Measurements from ENCODE around the gene AP4S1.
"Not testable (repeated sequence)": the region's sequence is repeated elsewhere in the genome, so short reads cannot be mapped to it uniquely, and the experiment has no call there.

AP4S1 gene

DNA sequence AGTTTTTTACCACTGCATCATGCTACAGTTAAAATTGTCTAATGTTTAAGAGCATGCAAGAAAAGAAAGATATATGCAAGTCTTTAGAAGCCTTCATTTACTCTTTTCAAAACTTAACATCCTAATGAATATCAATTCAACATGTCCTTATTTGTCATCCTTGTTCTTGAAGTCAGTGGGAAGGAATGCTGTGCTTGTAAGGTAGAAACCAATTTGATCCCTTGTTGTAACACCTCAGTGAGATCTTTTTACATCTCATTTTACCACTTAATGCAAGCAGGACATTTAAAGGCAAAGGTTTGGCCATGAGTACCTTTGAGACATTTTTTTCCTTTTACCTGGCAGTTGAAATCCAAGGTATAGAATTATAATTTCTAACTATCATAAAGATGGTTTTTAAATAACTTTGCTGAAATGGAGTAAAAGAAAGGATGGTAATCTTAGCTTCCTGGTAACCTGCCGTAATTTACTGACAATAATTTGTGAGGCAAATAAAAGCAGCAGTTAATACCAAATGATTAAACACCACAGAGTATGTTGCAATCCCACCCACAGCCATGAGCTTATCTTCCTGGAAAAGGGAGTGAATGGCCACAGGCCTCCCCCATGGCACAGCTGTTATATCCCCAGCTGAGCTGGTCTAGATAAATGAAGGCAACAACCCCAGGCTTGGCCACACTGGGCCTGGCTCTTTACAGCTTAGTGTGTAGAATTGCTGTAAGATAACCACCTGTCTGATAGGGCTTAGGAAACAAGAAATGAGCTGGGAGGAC, 33.9 kb downstream of the AP4S1 start:
- in situ Hi-C loops (cut with HindIII; ENCODE audit: low pct_unique_long_range_greater_than_20kb, low sequenced_read_pairs) = no loop called here
- TF ChIP-seq JUND (IDR thresholded peaks at IDR 0.05; ENCODE audit: low read depth) = no peak
- DNase-seq (ENCODE audit: low read depth in 1 of 2, low spot score in 1 of 2) = no peak

GRCh38 chr14:31060253-31060875, 34.9 kb downstream of the AP4S1 start:
- peak in 1 of 2 experiments; percentile 67 for DNase-seq (ENCODE audit: low read depth in 1 of 2, low spot score in 1 of 2)
- TF ChIP-seq JUND (IDR thresholded peaks at IDR 0.05; ENCODE audit: low read depth) = no peak
- in situ Hi-C loops (cut with HindIII; ENCODE audit: low pct_unique_long_range_greater_than_20kb, low sequenced_read_pairs) = no loop called here

DNA sequence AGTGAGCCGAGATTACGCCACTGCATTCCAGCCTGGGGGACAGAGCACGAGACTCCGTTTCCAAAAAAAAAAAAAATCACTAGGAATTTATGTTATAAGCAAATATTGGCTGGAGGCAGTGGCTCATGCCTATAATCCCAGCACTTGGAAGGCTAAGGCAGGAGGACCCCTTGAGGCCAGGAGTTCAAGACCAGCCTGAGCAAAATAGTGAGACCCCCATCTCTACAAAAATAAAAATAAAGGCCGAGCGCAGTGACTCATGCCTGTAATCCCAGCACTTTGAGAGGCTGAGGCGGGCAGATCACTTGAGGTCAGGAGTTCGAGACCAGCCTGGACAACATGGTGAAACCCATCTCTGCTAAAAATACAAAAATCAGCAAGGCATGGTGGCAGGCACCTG, 37.5 kb downstream of the AP4S1 start:
- DNase-seq (ENCODE audit: low read depth in 1 of 2, low spot score in 1 of 2); in situ Hi-C loops (cut with HindIII; ENCODE audit: low pct_unique_long_range_greater_than_20kb, low sequenced_read_pairs): not testable (repeated sequence)

DNA sequence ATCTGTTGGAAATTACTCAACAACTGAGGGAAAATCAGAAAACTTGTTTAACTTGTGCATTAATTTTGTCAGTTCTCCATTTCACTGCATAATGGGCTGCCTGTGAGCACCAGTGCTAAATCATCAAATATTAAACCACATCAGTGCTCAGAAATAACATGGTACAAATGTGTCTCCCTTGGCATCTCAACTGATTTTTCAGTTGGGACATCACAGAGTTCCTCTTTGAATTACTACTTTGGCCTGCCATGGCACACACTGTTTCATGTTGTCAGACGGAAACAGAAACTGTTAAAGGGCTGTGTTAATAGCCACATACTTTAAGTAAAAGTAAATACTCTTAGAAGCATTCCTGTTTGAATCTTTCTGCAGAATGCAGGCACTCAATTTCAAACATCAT, 42.8 kb downstream of the AP4S1 start:
- in situ Hi-C loops (cut with HindIII; ENCODE audit: low pct_unique_long_range_greater_than_20kb, low sequenced_read_pairs) = no loop called here
- DNase-seq (ENCODE audit: low read depth in 1 of 2, low spot score in 1 of 2) = no peak
- no peak for TF ChIP-seq JUND (IDR thresholded peaks at IDR 0.05; ENCODE audit: low read depth)

DNA sequence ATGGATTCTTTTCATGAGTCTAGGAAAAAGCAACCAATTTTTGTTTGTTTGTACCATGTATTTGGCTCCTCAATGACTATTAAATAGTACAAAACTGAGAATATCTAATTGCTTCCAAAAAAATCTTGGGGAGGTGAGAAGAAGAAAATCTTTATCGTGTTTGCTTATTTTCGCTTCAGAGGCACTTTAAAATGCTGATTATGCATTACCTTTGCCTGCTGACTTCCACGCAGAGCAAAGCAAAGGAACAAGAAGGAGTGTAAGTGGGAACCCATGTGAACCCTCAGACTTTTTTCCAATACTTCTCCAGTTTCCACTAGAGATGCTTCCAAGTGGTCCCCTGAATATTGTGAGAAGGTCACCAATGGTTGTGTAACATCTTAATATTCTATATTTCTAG, 43.9 kb downstream of the AP4S1 start:
- no peak for DNase-seq (ENCODE audit: low read depth in 1 of 2, low spot score in 1 of 2)
- in situ Hi-C loops (cut with HindIII; ENCODE audit: low pct_unique_long_range_greater_than_20kb, low sequenced_read_pairs) = no loop called here

DNA sequence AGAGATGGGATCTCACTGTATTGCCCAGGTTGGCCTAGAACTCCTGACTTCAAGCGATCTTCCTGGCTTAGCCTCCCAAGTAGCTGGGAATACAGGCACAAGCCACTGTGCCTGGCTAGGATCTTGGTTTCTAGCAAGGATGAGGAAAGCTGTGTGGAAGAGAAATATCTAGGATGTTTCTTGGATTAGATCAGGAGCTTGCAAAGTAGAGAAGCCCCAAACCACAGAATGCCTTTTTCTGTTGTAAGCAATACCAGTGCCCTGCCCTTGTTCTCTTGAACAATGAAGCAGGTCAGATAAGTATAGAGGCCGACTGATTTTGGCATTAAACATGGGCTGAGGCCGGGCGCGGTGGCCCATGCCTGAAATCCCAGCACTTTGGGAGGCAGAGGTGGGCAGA, 45.0 kb downstream of the AP4S1 start:
- no peak for DNase-seq (ENCODE audit: low read depth in 1 of 2, low spot score in 1 of 2)
- TF ChIP-seq JUND (IDR thresholded peaks at IDR 0.05; ENCODE audit: low read depth) = no peak
- in situ Hi-C loops (cut with HindIII; ENCODE audit: low pct_unique_long_range_greater_than_20kb, low sequenced_read_pairs) = no loop called here

More for the DNA sequence above, 43.9 kb downstream of the AP4S1 start:
- no peak for TF ChIP-seq JUND (IDR thresholded peaks at IDR 0.05; ENCODE audit: low read depth)

DNA sequence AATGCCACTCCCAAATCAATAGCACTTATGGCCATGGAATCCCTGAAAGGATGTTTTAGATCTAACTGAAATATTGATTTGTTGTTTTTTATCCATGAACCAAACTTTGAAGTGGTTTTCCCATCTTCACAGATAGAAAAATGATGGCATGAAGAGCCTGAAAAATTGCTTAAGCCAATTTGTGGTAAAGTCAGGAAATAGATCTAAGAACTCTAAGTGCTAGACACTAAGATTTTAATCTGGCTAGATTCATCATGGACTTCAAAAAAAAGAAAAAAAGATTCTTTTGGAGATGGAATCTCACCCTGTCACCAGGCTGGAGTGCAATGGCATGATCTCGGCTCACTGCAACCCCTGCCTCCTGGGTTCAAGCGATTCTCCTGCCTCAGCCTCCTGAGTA, 45.7 kb downstream of the AP4S1 start:
- TF ChIP-seq JUND (IDR thresholded peaks at IDR 0.05; ENCODE audit: low read depth) = no peak
- in situ Hi-C loops (cut with HindIII; ENCODE audit: low pct_unique_long_range_greater_than_20kb, low sequenced_read_pairs) = no loop called here
- no peak for DNase-seq (ENCODE audit: low read depth in 1 of 2, low spot score in 1 of 2)

DNA sequence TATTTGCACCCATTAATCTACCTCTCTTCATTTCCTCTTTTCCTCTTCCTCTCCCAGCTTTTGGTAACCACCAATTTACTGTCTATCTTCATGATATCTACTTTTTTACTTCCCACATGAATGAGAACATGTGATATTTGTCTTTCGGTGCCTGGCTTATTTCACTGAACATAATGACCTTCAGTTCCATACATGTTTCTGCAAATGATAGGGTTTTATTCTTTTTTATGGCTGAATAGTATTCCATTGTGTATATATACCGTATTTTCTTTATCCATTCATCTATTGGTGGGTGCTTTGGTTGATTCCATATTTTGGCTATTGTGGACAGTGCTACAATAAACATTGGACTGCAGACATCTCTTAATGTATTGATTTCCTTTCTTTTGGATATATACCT, 49.7 kb downstream of the AP4S1 start:
- TF ChIP-seq JUND (IDR thresholded peaks at IDR 0.05; ENCODE audit: low read depth) = no peak
- no peak for DNase-seq (ENCODE audit: low read depth in 1 of 2, low spot score in 1 of 2)
- in situ Hi-C loops (cut with HindIII; ENCODE audit: low pct_unique_long_range_greater_than_20kb, low sequenced_read_pairs) = no loop called here

DNA sequence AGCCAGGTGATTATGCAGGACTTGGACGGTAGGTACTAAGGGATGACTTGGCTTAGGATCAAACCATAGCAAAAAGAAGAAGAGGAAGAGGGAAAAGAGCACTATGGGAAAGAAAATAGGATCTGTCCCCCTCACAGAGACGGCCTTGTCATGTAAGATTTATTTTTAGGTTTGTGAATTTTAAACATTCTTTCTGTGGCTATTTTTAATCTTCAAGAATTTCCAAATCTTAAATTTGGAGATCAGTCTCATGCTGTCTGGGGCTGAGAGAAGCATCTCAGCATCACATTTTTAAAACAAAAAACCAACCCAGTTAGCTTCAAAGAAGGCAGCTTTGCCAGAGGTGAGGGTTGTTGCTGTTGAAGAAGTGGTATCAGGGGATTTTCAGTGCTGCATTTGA, 53.3 kb downstream of the AP4S1 start:
- in situ Hi-C loops (cut with HindIII; ENCODE audit: low pct_unique_long_range_greater_than_20kb, low sequenced_read_pairs) = no loop called here
- no peak for TF ChIP-seq JUND (IDR thresholded peaks at IDR 0.05; ENCODE audit: low read depth)
- no peak for DNase-seq (ENCODE audit: low read depth in 1 of 2, low spot score in 1 of 2)

GRCh38 chr14:31080056-31080455, 54.6 kb downstream of the AP4S1 start:
- in situ Hi-C loops (cut with HindIII; ENCODE audit: low pct_unique_long_range_greater_than_20kb, low sequenced_read_pairs) = no loop called here
- no peak for TF ChIP-seq JUND (IDR thresholded peaks at IDR 0.05; ENCODE audit: low read depth)
- DNase-seq (ENCODE audit: low read depth in 1 of 2, low spot score in 1 of 2) = no peak

GRCh38 chr14:31080484-31080883, 55.0 kb downstream of the AP4S1 start:
- TF ChIP-seq JUND (IDR thresholded peaks at IDR 0.05; ENCODE audit: low read depth) = no peak
- DNase-seq (ENCODE audit: low read depth in 1 of 2, low spot score in 1 of 2) = no peak
- in situ Hi-C loops (cut with HindIII; ENCODE audit: low pct_unique_long_range_greater_than_20kb, low sequenced_read_pairs) = no loop called here

DNA sequence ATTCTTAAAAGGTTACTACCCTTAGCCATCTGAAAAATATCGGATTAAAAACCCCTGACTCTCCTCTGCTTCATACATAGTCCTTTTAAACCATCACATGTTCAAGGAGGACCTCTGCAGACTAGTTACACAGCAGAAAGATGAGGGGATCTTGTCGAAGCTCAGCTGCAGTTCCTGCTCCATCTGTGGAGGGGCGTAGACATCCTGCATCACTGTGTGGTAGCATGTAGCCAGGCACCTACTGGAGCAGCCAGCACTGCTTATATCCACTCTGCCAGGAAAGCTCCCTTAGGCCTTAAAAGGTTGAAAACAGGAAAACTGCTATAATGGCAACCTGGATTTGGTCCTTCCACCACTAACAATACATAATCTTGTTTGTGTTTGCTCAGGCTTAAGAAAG, 58.3 kb downstream of the AP4S1 start:
- TF ChIP-seq JUND (IDR thresholded peaks at IDR 0.05; ENCODE audit: low read depth) = no peak
- DNase-seq (ENCODE audit: low read depth in 1 of 2, low spot score in 1 of 2) = no peak
- in situ Hi-C loops (cut with HindIII; ENCODE audit: low pct_unique_long_range_greater_than_20kb, low sequenced_read_pairs) = no loop called here

DNA sequence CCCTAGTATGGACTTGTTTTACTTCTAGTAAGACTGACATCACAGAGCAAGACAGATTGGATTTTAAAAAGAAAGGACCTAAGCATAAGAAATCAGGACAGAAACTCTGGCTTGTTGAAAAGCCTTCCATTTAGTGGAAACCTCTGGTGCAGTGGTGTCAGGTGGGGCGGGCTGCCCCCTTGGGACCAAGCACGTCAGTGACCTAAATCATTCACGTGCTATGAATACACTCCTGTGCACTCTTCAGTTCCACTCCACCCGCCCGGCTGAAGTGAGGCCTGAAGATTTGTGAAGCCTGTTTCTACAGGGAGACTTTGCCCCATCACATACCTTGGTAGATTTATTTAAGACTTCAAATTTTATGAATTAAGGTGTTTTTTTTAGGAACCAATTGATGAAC, 58.9 kb downstream of the AP4S1 start:
- TF ChIP-seq JUND (IDR thresholded peaks at IDR 0.05; ENCODE audit: low read depth) = no peak
- no peak for DNase-seq (ENCODE audit: low read depth in 1 of 2, low spot score in 1 of 2)
- in situ Hi-C loops (cut with HindIII; ENCODE audit: low pct_unique_long_range_greater_than_20kb, low sequenced_read_pairs) = no loop called here

GRCh38 chr14:31085027-31085426, 59.6 kb downstream of the AP4S1 start:
- no peak for TF ChIP-seq JUND (IDR thresholded peaks at IDR 0.05; ENCODE audit: low read depth)
- DNase-seq (ENCODE audit: low read depth in 1 of 2, low spot score in 1 of 2) = no peak
- in situ Hi-C loops (cut with HindIII; ENCODE audit: low pct_unique_long_range_greater_than_20kb, low sequenced_read_pairs) = no loop called here

GRCh38 chr14:31086466-31086865, 61.0 kb downstream of the AP4S1 start:
- peak in 1 of 2 experiments; percentile 71 for DNase-seq (ENCODE audit: low read depth in 1 of 2, low spot score in 1 of 2)
- in situ Hi-C loops (cut with HindIII; ENCODE audit: low pct_unique_long_range_greater_than_20kb, low sequenced_read_pairs) = not testable (repeated sequence)
